WTC11 (cell line): ENCODE data around the gene JADE1. TPM values are rescaled to one million over a fixed set of nuclear protein-coding genes. Genes with fewer than 3 reads are reported as not detected.

Experiments used
- ATAC-seq: fragments of 200-7000 bp; cut with Tn5 transposase; 2 replicates; pipeline ENCODE4 v1.10.0; 2021; ENCODE audit warnings: mild to moderate bottlenecking, moderate library complexity
- CTCF ChIA-PET: fragments of 300-600 bp; sonication (Branson Sonifier 250); formaldehyde crosslinking; loops from one replicate; lab custom pipeline; 2021; ENCODE audit warnings: antibody characterized with exemption; lab: Charles Lee
- POLR2A ChIA-PET: fragments of 350-600 bp; sonication (Branson Sonifier 250); formaldehyde crosslinking; loops from one replicate; lab custom pipeline; 2021; ENCODE audit warnings: antibody characterized with exemption; lab: Charles Lee
- DNase-seq: peaks from one replicate; pipeline ENCODE4 v3.0.0; 2021; ENCODE audit warnings: low spot score
- H3K27ac Mint-ChIP-seq: 2 replicates; pipeline ENCODE4 v1.8.0; 2021; ENCODE audit warnings: mixed read lengths
- H3K27me3 Mint-ChIP-seq: 2 replicates; pipeline ENCODE4 v1.8.0; 2021; ENCODE audit warnings: low read depth, mild to moderate bottlenecking, moderate library complexity, mixed read lengths
- H3K36me3 Mint-ChIP-seq: 2 replicates; pipeline ENCODE4 v1.8.0; 2021; ENCODE audit warnings: mixed read lengths
- H3K4me1 Mint-ChIP-seq: 2 replicates; pipeline ENCODE4 v1.8.0; 2022; ENCODE audit warnings: mixed read lengths
- H3K4me3 Mint-ChIP-seq: 2 replicates; pipeline ENCODE4 v1.8.0; 2021; ENCODE audit warnings: mild to moderate bottlenecking, moderate library complexity, mixed read lengths
- H3K9me3 Mint-ChIP-seq: 2 replicates; pipeline ENCODE4 v1.8.0; 2021; ENCODE audit warnings: mixed read lengths
- ATF6 ChIP-seq: sonication (generic); formaldehyde crosslinking; IDR thresholded peaks from 2 replicates; pipeline ENCODE4 v1.8.1; 2023; ENCODE audit warnings: mild to moderate bottlenecking, missing genetic modification reagents
- CDX4 ChIP-seq: fragments of 250-450 bp; sonication (Bioruptor Pico); IDR thresholded peaks from 2 replicates; pipeline ENCODE4 v1.9.0; 2021; ENCODE audit warnings: moderate library complexity, mild to moderate bottlenecking, inconsistent platforms, borderline replicate concordance
- CREM ChIP-seq: sonication (generic); formaldehyde crosslinking; IDR thresholded peaks from 2 replicates; pipeline ENCODE4 v1.8.1; 2022; ENCODE audit warnings: mild to moderate bottlenecking, missing genetic modification reagents, moderate library complexity
- ELF4 ChIP-seq: sonication (generic); formaldehyde crosslinking; IDR thresholded peaks from 2 replicates; pipeline ENCODE4 v1.8.1; 2022; ENCODE audit warnings: low read depth, mild to moderate bottlenecking, moderate library complexity, missing genetic modification reagents
- ESRRA ChIP-seq: sonication (generic); formaldehyde crosslinking; IDR thresholded peaks from 2 replicates; pipeline ENCODE4 v1.8.1; 2022; ENCODE audit warnings: mild to moderate bottlenecking, missing genetic modification reagents, borderline replicate concordance
- FOXP1 ChIP-seq: sonication (generic); formaldehyde crosslinking; IDR thresholded peaks from 2 replicates; pipeline ENCODE4 v1.8.0; 2022; ENCODE audit warnings: missing genetic modification reagents, mild to moderate bottlenecking, moderate library complexity, borderline replicate concordance
- NR1H2 ChIP-seq: sonication (generic); formaldehyde crosslinking; IDR thresholded peaks from 2 replicates; pipeline ENCODE4 v1.9.0; 2021; ENCODE audit warnings: mild to moderate bottlenecking, moderate library complexity, missing genetic modification reagents
- PRRX2 ChIP-seq: fragments of 250-450 bp; sonication (Bioruptor Pico); IDR thresholded peaks from 2 replicates; pipeline ENCODE4 v1.8.0; 2021; ENCODE audit warnings: mild to moderate bottlenecking
- SP1 ChIP-seq: sonication (generic); formaldehyde crosslinking; conservative IDR thresholded peaks from 2 replicates; pipeline ENCODE4 v1.8.1; 2022; ENCODE audit warnings: missing genetic modification reagents
- TP53 ChIP-seq: sonication (generic); formaldehyde crosslinking; IDR thresholded peaks from 2 replicates; pipeline ENCODE4 v1.8.1; 2023; ENCODE audit warnings: mild to moderate bottlenecking, missing genetic modification reagents
- ZBTB21 ChIP-seq: sonication (generic); formaldehyde crosslinking; IDR thresholded peaks from 2 replicates; pipeline ENCODE4 v1.8.1; 2023; ENCODE audit warnings: mild to moderate bottlenecking, missing genetic modification reagents, borderline replicate concordance
- ZNF219 ChIP-seq: sonication (generic); formaldehyde crosslinking; IDR thresholded peaks from 2 replicates; pipeline ENCODE4 v1.8.0; 2023; ENCODE audit warnings: missing genetic modification reagents, mild to moderate bottlenecking, borderline replicate concordance
- ZNF532 ChIP-seq: fragments of 250-450 bp; sonication (Bioruptor Pico); IDR thresholded peaks from 2 replicates; pipeline ENCODE4 v1.9.0; 2021; ENCODE audit warnings: mild to moderate bottlenecking, borderline replicate concordance
- ZSCAN18 ChIP-seq: fragments of 250-450 bp; sonication (Bioruptor Pico); IDR thresholded peaks from 2 replicates; pipeline ENCODE4 v2.1.2; 2022; ENCODE audit warnings: mild to moderate bottlenecking, moderate library complexity
- total RNA-seq: library from RNA; stranded (reverse); gene quantifications from 3 replicates; pipeline ENCODE4 v1.2.3, GENCODE V29; 2021

JADE1 gene
- total RNA-seq, 1 experiment from 2014 or later = 132 TPM

GRCh38 chr4:128813965-128814364 is 4.5 kb downstream of the JADE1 start:
- Mint-ChIP-seq H3K4me3 (peak overlapping the region; percentile 84), H3K9me3 (no peaks in the 10 kb centered on the region), H3K36me3 (peaks cover 49% of the 10 kb centered on the region), H3K4me1 (peaks cover 65% of the 10 kb centered on the region), H3K27ac (peak overlapping the region; percentile 87), H3K27me3 (no peaks in the 10 kb centered on the region)
- no peak for TF ChIP-seq TP53 (CRISPR knock-in tag)
- POLR2A ChIA-PET = interaction anchor here (0.6 to 0.7 kb wide), 4 partner anchors 65 to 1276 kb away, joined by 3 to 5 read pairs (median 4); no protein-coding TSS in a partner anchor
- CTCF ChIA-PET = interaction anchor here (1.6 kb wide), 2 partner anchors 11 to 240 kb away, joined by 5 to 10 read pairs; no protein-coding TSS in a partner anchor
- DNase-seq (no peak), ATAC-seq (no peak)

GRCh38 chr4:128818442-128818841 is 8.9 kb downstream of the JADE1 start:
- no peaks in the 10 kb centered on the region for H3K9me3 Mint-ChIP-seq
- H3K4me3 Mint-ChIP-seq = peak overlapping the region; percentile 45
- DNase-seq = no peak
- ChIA-PET POLR2A (no interaction called here), CTCF (interaction anchor here (0.6 to 1.0 kb wide), 2 partner anchors 8 to 19 kb away, joined by 3 read pairs; no protein-coding TSS in a partner anchor)
- peaks cover 90% of the 10 kb centered on the region for H3K4me1 Mint-ChIP-seq
- 0 out of 2 replicates have a peak overlapping the region, but pooled peaks have one; percentile 45 for H3K27ac Mint-ChIP-seq
- TF ChIP-seq FOXP1 (CRISPR knock-in tag) (no peak), ESRRA (CRISPR knock-in tag) (no peak), ELF4 (CRISPR knock-in tag) (no peak), ZSCAN18 (CRISPR knock-in tag) (no peak), NR1H2 (CRISPR knock-in tag) (no peak), ZBTB21 (no peak), ZNF219 (CRISPR knock-in tag) (no peak), SP1 (no peak), CDX4 (CRISPR knock-in tag) (no peak), ATF6 (no peak), ZNF532 (CRISPR knock-in tag) (no peak), PRRX2 (CRISPR knock-in tag) (no peak), CREM (CRISPR knock-in tag) (no peak)
- H3K36me3 Mint-ChIP-seq = peaks cover 62% of the 10 kb centered on the region
- ATAC-seq = no peak
- H3K27me3 Mint-ChIP-seq = no peaks in the 10 kb centered on the region
